CD14-positive monocyte (primary cell): Measurements from ENCODE around the gene LIN54. TPM values are rescaled to one million over a fixed set of nuclear protein-coding genes. Genes with fewer than 3 reads are reported as not detected.

Experiments used
- DNase-seq, 3 donors: peaks; one replicate each; pipeline ENCODE4 v3.0.0-alpha.2; 2011 to 2022
- H2AFZ ChIP-seq: 2 replicates; pipeline ENCODE4 v1.6.0; 2012; ENCODE audit warnings: mild to moderate bottlenecking, low read depth, low read length, inconsistent platforms; ENCODE audit not compliant: insufficient read depth, poor library complexity, severe bottlenecking
- H3K27ac ChIP-seq, 2 donors: 1 replicate in 1 of 2; 2 replicates in 1 of 2; pipeline ENCODE4 v1.5.1; 2012 to 2013; ENCODE audit warnings: low read length in 2 of 2, control low read depth in 1 of 2, inconsistent platforms in 1 of 2, low read depth in 1 of 2, mild to moderate bottlenecking in 1 of 2
- H3K27me3 ChIP-seq, 2 donors: one replicate each; pipeline versions ENCODE4 v1.6.0 to v1.6.1; 2011 to 2013; ENCODE audit warnings: low read length in 2 of 2; ENCODE audit not compliant: control insufficient read depth in 2 of 2, insufficient read depth in 2 of 2
- H3K36me3 ChIP-seq, 2 donors: replicated peaks in 1 of 2; 1 replicate in 1 of 2; 2 replicates in 1 of 2; pipeline versions ENCODE4 v1.5.1 to v1.6.1; 2012 to 2013; ENCODE audit warnings: low read length in 2 of 2, control low read depth in 1 of 2, inconsistent platforms in 1 of 2, mild to moderate bottlenecking in 1 of 2; ENCODE audit not compliant: insufficient read depth in 2 of 2, control insufficient read depth in 1 of 2
- H3K4me1 ChIP-seq, 2 donors: 1 replicate in 1 of 2; 2 replicates in 1 of 2; pipeline versions ENCODE4 v1.5.1 to v1.6.1; 2012 to 2013; ENCODE audit warnings: low read length in 2 of 2, control low read depth in 1 of 2, inconsistent platforms in 1 of 2, mild to moderate bottlenecking in 1 of 2, moderate library complexity in 1 of 2; ENCODE audit not compliant: insufficient read depth in 2 of 2, control insufficient read depth in 1 of 2
- H3K4me2 ChIP-seq: replicated peaks from 2 replicates; pipeline ENCODE3; 2012; ENCODE audit warnings: low read length, moderate library complexity, mild to moderate bottlenecking; ENCODE audit not compliant: poor library complexity, severe bottlenecking; ENCODE audit errors: extremely low read depth
- H3K4me3 ChIP-seq, 3 experiments: fragments of 200-600 bp in 1 of 3; sonication (generic) in 1 of 3; replicated peaks in 1 of 3; 1 replicate in 2 of 3; 2 replicates in 1 of 3; pipeline ENCODE4 v1.5.1; 2011 to 2013; ENCODE audit warnings: low read length in 3 of 3, mild to moderate bottlenecking in 3 of 3, control low read depth in 2 of 3, low read depth in 2 of 3, inconsistent platforms in 1 of 3, moderate library complexity in 1 of 3
- H3K79me2 ChIP-seq: 2 replicates; pipeline ENCODE4 v1.6.0; 2012; ENCODE audit warnings: mild to moderate bottlenecking, control low read depth, inconsistent platforms, low read length, moderate library complexity; ENCODE audit not compliant: insufficient read depth
- H3K9ac ChIP-seq: 2 replicates; pipeline ENCODE4 v1.6.0; 2017; ENCODE audit warnings: low read length, mild to moderate bottlenecking; ENCODE audit not compliant: insufficient read depth, poor library complexity, severe bottlenecking
- H3K9me3 ChIP-seq, 2 donors: replicated peaks in 1 of 2; 1 replicate in 1 of 2; 2 replicates in 1 of 2; pipeline versions ENCODE4 v1.5.1 to v1.6.1; 2012 to 2013; ENCODE audit warnings: low read length in 2 of 2, control low read depth in 1 of 2; ENCODE audit not compliant: control insufficient read depth in 1 of 2, insufficient read depth in 1 of 2
- H4K20me1 ChIP-seq: 2 replicates; pipeline ENCODE4 v1.6.0; 2012; ENCODE audit warnings: mild to moderate bottlenecking, low read length, control low read depth, moderate library complexity; ENCODE audit not compliant: insufficient read depth
- H3K27ac Mint-ChIP-seq, 7 donors: one replicate each; pipeline ENCODE4 v1.8.0; 2020; ENCODE audit warnings: mild to moderate bottlenecking in 7 of 7, mixed read lengths in 7 of 7, moderate library complexity in 6 of 7, inconsistent platforms in 2 of 7
- H3K27me3 Mint-ChIP-seq, 3 donors: one replicate each; pipeline ENCODE4 v1.8.0; 2021 to 2022; ENCODE audit warnings: low read depth in 3 of 3, mild to moderate bottlenecking in 3 of 3, mixed read lengths in 3 of 3, moderate library complexity in 3 of 3, inconsistent platforms in 1 of 3
- H3K36me3 Mint-ChIP-seq, 2 donors: one replicate each; pipeline ENCODE4 v1.8.0; 2020; ENCODE audit warnings: mixed read lengths in 2 of 2, inconsistent platforms in 1 of 2, mild to moderate bottlenecking in 1 of 2
- H3K4me1 Mint-ChIP-seq: one replicate; pipeline ENCODE4 v1.8.0; 2020; ENCODE audit warnings: mild to moderate bottlenecking, mixed read lengths
- H3K4me3 Mint-ChIP-seq, 2 donors: one replicate each; pipeline ENCODE4 v1.8.0; 2020; ENCODE audit warnings: mild to moderate bottlenecking in 2 of 2, mixed read lengths in 2 of 2, moderate library complexity in 1 of 2
- H3K9me3 Mint-ChIP-seq, 7 donors: one replicate each; pipeline ENCODE4 v1.8.0; 2020 to 2022; ENCODE audit warnings: mixed read lengths in 7 of 7, mild to moderate bottlenecking in 6 of 7, moderate library complexity in 6 of 7, inconsistent platforms in 2 of 7
- WGBS: methylation state at CpG from one replicate; pipeline ENCODE4 v1.1.5; 2013; ENCODE audit warnings: missing lambda C conversion rate; ENCODE audit not compliant: insufficient coverage; 5-methylcytosine and 5-hydroxymethylcytosine counted together
- intact Hi-C, 2 donors: fragments of 100-400 bp; cut with micrococcal nuclease; formaldehyde crosslinking; loops; one replicate each; pipeline versions ENCODE4 v1.15.0 to v1.15.1; 2023
- polyA plus RNA-seq, 3 donors: library from polyadenylated mRNA; depleted of rRNA in 1 of 3; unstranded in 2 of 3; stranded (reverse) in 1 of 3; fragments of 300-500 nt in 2 of 3; fragments of >200 nt in 1 of 3; fragmentation: Illumina TruSeq in 2 of 3; gene quantifications; 1 replicate in 2 of 3; 2 replicates in 1 of 3; pipeline ENCODE4 v1.2.3, GENCODE V29; 2012 to 2021
- TF ChIP-seq, protein P1 (sequence below): fragments of 200-600 bp; IDR thresholded peaks from one replicate; pipeline ENCODE4 v1.8.0; 2022; ENCODE audit warnings: antibody characterized with exemption, mild to moderate bottlenecking

Gene LIN54
- polyA plus RNA-seq, 3 donors = 2.9 to 6.4 (median 3.7) TPM

- no peaks in the 10 kb centered on the region for H3K27me3 ChIP-seq
- H3K9me3 ChIP-seq = no peaks in the 10 kb centered on the region
- no peak for DNase-seq
- WGBS = 100% methylated on average over 2 of the region's 4 CpGs
- H3K4me2 ChIP-seq = no peak overlapping the region
- Mint-ChIP-seq H3K27ac (peak overlapping the region in 2 of 7 donors; percentile 47 to 60), H3K36me3 (peaks cover 14 to 30% of the 10 kb centered on the region in 2 donors), H3K4me3 (no peak overlapping the region), H3K4me1 (peaks cover 22% of the 10 kb centered on the region), H3K9me3 (peaks cover 0 to 3% (median 0%) of the 10 kb centered on the region in 7 donors), H3K27me3 (no peaks in the 10 kb centered on the region)
- peaks cover 8% of the 10 kb centered on the region for H3K79me2 ChIP-seq
- peaks cover 6 to 23% of the 10 kb centered on the region in 2 donors for H3K36me3 ChIP-seq
- H4K20me1 ChIP-seq = no peaks in the 10 kb centered on the region
- peak overlapping the region in 1 of 2 donors; percentile 30 for H3K27ac ChIP-seq
- H3K4me3 ChIP-seq = no peak overlapping the region
- TF ChIP-seq, protein P1, sequence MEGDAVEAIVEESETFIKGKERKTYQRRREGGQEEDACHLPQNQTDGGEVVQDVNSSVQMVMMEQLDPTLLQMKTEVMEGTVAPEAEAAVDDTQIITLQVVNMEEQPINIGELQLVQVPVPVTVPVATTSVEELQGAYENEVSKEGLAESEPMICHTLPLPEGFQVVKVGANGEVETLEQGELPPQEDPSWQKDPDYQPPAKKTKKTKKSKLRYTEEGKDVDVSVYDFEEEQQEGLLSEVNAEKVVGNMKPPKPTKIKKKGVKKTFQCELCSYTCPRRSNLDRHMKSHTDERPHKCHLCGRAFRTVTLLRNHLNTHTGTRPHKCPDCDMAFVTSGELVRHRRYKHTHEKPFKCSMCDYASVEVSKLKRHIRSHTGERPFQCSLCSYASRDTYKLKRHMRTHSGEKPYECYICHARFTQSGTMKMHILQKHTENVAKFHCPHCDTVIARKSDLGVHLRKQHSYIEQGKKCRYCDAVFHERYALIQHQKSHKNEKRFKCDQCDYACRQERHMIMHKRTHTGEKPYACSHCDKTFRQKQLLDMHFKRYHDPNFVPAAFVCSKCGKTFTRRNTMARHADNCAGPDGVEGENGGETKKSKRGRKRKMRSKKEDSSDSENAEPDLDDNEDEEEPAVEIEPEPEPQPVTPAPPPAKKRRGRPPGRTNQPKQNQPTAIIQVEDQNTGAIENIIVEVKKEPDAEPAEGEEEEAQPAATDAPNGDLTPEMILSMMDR = no peak
- intact Hi-C loops = no loop called here
- no peak overlapping the region for H2AFZ ChIP-seq
- peaks cover 3 to 9% of the 10 kb centered on the region in 2 donors for H3K4me1 ChIP-seq
- no peak overlapping the region for H3K9ac ChIP-seq
Observed at GRCh38 chr4:82954212-82954611, 56.4 kb downstream of the LIN54 start.

GRCh38 chr4:82951196-82951595, 59.4 kb downstream of the LIN54 start:
- H3K27me3 ChIP-seq = no peaks in the 10 kb centered on the region
- Mint-ChIP-seq H3K36me3 (peaks cover 14 to 26% of the 10 kb centered on the region in 2 donors), H3K9me3 (peaks cover 0 to 3% (median 0%) of the 10 kb centered on the region in 7 donors), H3K27ac (no peak overlapping the region), H3K27me3 (no peaks in the 10 kb centered on the region), H3K4me1 (peaks cover 11% of the 10 kb centered on the region), H3K4me3 (no peak overlapping the region)
- no peak overlapping the region for H3K4me2 ChIP-seq
- H3K36me3 ChIP-seq = peaks cover 7 to 32% of the 10 kb centered on the region in 2 donors
- H4K20me1 ChIP-seq = no peaks in the 10 kb centered on the region
- no peaks in the 10 kb centered on the region for H3K9me3 ChIP-seq
- no peak overlapping the region for H3K4me3 ChIP-seq
- H3K27ac ChIP-seq = no peak overlapping the region
- no CpG with 5 or more reads among the region's 2 CpGs for WGBS
- no peak for DNase-seq
- intact Hi-C loops = no loop called here
- TF ChIP-seq, protein P1 = no peak
- peaks cover 0 to 3% of the 10 kb centered on the region in 2 donors for H3K4me1 ChIP-seq
- H3K79me2 ChIP-seq = peaks cover 8% of the 10 kb centered on the region
- no peak overlapping the region for H3K9ac ChIP-seq
- H2AFZ ChIP-seq = no peak overlapping the region
